ENCODE measurements around the gene CT45A10. TPM values are rescaled to one million over a fixed set of nuclear protein-coding genes. Genes with fewer than 3 reads are reported as not detected.

Gene CT45A10, protein sequence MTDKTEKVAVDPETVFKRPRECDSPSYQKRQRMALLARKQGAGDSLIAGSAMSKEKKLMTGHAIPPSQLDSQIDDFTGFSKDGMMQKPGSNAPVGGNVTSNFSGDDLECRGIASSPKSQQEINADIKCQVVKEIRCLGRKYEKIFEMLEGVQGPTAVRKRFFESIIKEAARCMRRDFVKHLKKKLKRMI
- total RNA-seq = not detected in 2 replicates

DNA sequence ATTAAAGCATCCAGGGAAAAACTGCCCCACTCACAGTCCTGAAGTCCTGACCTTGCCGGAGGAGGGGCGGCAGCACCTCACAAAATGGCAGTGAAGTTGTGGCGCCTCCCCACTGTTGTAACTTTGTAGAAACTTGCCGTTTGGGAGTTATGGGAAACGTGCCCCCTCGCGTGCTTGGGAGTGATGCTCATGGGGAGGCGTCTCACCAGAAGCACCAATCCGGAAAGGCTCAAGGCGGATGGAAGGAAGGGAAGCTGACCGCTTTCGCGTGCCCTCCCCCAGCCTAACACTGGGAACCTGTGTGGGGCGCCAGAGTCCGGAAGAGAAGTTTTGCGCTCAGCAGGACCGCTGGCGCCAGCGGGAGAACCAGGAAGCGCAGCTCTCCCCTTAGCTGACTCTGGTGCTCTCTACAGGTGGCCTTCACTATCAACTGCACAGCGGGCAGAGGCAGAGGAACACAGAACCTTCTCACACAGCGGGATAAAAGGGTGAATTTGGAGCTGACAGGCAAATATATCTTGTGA, at the start of gene CT45A10, which contains the start of gene SAGE1:
Gene CT45A10 (minus strand): TSS at position 151 of the 524 bp plus-strand sequence. CDS start 8,100 bp downstream, outside the sequence.
Gene SAGE1 (plus strand): TSS at position 423 of the 524 bp plus-strand sequence. CDS start 2,527 bp downstream, outside the sequence.

DNA sequence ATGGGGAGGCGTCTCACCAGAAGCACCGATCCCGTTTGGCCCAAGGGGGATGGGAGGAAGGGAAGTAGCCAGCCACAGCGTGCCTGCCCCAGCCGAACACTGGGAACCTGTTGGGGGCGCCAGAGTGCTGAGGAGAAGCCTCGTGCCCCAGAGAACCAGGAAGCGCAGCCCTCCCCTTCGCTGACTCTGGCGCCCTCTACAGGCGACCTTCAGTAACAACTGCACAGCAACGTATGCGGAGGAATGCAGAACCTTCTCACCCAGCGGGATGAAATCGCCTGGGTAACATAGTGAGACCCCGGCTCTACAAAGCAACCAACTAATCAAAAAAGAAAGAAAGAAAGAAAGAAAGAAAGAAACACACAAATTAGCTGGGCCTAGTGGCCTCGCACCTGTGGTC, 21.5 kb downstream of the CT45A10 start, which contains the start of gene CT45A9:
Gene CT45A9 (minus strand): TSS at position 101 of the 400 bp plus-strand sequence. CDS start 3,751 bp downstream, outside the sequence.

DNA sequence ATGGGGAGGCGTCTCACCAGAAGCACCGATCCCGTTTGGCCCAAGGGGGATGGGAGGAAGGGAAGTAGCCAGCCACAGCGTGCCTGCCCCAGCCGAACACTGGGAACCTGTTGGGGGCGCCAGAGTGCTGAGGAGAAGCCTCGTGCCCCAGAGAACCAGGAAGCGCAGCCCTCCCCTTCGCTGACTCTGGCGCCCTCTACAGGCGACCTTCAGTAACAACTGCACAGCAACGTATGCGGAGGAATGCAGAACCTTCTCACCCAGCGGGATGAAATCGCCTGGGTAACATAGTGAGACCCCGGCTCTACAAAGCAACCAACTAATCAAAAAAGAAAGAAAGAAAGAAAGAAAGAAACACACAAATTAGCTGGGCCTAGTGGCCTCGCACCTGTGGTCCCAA, 38.8 kb downstream of the CT45A10 start, which contains the start of gene CT45A8:
Gene CT45A8 (minus strand): TSS at position 101 of the 400 bp plus-strand sequence. CDS start 3,755 bp downstream, outside the sequence.

DNA sequence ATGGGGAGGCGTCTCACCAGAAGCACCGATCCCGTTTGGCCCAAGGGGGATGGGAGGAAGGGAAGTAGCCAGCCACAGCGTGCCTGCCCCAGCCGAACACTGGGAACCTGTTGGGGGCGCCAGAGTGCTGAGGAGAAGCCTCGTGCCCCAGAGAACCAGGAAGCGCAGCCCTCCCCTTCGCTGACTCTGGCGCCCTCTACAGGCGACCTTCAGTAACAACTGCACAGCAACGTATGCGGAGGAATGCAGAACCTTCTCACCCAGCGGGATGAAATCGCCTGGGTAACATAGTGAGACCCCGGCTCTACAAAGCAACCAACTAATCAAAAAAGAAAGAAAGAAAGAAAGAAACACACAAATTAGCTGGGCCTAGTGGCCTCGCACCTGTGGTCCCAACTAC, 56.1 kb downstream of the CT45A10 start, which contains the start of gene CT45A7:
Gene CT45A7 (minus strand): TSS at position 101 of the 400 bp plus-strand sequence. CDS start 3,747 bp downstream, outside the sequence.

Other genes starting within 250 kb of the CT45A10 start
- gene CT45A1, start 179.8 kb downstream of the CT45A10 start, total RNA-seq = not detected in 2 replicates
- gene CT45A3, start 125.3 kb downstream of the CT45A10 start, total RNA-seq = not detected in 2 replicates
- not detected in 2 replicates for gene CT45A5, start 107.9 kb downstream of the CT45A10 start, total RNA-seq
- gene CT45A6, start 90.7 kb downstream of the CT45A10 start, total RNA-seq = not detected in 2 replicates
- not detected in 2 replicates for gene CT45A2, start 73.4 kb downstream of the CT45A10 start, total RNA-seq
- not detected in 2 replicates for gene CT45A7, start 56.2 kb downstream of the CT45A10 start, total RNA-seq
- gene CT45A8, start 38.9 kb downstream of the CT45A10 start, total RNA-seq = not detected in 2 replicates
- not detected in 2 replicates for gene CT45A9, start 21.6 kb downstream of the CT45A10 start, total RNA-seq
- not detected in 2 replicates for gene SAGE1, start 272 bp upstream of the CT45A10 start, total RNA-seq
- gene MMGT1, start 80.5 kb upstream of the CT45A10 start, total RNA-seq = 10.9 and 16.3 TPM in 2 replicates
- 12.0 and 15.2 TPM in 2 replicates for gene SLC9A6, start 92.0 kb upstream of the CT45A10 start, total RNA-seq

Measured in airway epithelial cell (primary cell).